GM21423 (cell line): ENCODE data around the gene SMO.
A peak's percentile ranks its signal among the peaks of the same experiment; 100 is the strongest.
"Not testable (repeated sequence)": the region's sequence is repeated elsewhere in the genome, so short reads cannot be mapped to it uniquely, and the experiment has no call there.

ENCODE experiments used
- ATAC-seq: cut with Tn5 transposase; IDR thresholded peaks from one replicate; pipeline ENCODE4 v1.9.1; 2021; ENCODE audit warnings: mild to moderate bottlenecking, moderate library complexity; ENCODE audit not compliant: unreplicated experiment

Gene SMO

DNA sequence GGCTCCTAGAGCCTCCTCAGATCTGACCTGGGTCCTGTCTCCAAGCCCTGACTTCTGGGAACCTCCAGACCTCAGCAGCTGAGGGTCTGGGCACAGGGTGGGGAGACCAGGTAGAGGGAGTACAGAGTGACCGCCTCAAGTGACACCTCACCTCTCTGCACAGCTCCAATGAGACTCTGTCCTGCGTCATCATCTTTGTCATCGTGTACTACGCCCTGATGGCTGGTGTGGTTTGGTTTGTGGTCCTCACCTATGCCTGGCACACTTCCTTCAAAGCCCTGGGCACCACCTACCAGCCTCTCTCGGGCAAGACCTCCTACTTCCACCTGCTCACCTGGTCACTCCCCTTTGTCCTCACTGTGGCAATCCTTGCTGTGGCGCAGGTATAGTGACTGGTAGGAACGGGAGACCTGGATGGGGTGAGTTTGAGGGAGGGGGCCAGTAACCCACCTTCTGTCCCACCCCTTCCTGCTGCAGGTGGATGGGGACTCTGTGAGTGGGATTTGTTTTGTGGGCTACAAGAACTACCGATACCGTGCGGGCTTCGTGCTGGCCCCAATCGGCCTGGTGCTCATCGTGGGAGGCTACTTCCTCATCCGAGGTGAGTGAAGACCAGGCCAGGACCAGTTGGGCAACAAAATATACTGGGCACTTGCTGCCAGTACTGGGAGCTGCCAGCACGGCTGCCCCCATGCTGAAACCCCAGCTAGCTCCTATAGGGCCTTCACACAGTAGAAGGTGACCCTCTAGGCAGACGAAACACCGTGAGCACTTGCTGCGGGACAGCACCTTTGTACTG is 17.8 kb downstream of the SMO start:
- no peak for ATAC-seq

DNA sequence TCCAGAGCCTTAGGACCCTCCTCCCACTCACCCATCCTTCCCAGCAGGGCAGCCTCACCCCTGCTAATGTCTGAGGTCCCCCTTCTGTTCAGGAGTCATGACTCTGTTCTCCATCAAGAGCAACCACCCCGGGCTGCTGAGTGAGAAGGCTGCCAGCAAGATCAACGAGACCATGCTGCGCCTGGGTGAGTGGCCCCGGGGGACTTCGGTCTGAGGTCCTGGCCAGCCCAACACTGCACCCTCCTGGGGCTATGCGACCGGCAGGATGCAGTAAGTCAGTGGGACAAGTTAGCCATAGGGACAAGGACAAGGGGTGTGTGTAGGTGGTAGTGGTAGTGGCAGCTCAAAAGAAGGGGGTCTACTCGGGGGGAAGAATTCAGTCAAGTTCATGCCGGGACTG is 20.2 kb downstream of the SMO start:
- no peak for ATAC-seq

DNA sequence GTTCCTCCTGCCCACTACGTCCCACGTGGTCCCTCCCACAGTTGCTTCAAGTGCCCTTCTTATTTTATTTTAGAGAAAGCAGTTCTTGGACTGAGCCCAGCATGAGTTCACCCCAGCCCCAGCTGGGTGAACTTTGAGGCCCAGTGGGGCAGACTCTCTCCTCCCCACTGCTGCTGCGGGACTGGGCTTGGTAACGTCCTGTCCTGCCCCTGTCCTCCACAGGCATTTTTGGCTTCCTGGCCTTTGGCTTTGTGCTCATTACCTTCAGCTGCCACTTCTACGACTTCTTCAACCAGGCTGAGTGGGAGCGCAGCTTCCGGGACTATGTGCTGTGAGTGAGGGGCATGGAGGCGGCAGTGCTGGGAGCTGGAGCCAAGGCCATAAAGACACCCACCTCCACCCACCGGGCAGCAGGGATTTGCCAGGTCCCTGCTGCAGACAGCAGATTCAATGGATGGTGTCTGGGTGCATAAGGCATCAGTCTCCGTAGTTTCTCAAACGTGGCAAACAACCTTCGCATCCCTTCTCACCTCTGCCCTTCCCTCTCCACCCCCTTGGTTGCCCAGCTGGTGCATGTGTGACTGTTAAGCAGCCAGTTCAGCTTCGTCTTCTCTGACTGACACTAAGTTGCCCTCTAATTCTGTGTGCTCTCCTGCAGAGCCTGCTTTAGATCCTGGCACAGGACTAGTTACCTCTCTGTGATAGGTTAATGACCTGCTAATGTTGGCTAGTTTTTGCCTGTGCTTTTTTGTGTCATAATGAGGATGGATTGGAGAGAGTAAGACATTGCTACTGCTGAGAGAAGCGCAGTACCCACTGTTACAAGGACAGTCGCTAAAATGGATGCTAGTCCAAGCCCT is 20.9 kb downstream of the SMO start:
- ATAC-seq = no peak

DNA sequence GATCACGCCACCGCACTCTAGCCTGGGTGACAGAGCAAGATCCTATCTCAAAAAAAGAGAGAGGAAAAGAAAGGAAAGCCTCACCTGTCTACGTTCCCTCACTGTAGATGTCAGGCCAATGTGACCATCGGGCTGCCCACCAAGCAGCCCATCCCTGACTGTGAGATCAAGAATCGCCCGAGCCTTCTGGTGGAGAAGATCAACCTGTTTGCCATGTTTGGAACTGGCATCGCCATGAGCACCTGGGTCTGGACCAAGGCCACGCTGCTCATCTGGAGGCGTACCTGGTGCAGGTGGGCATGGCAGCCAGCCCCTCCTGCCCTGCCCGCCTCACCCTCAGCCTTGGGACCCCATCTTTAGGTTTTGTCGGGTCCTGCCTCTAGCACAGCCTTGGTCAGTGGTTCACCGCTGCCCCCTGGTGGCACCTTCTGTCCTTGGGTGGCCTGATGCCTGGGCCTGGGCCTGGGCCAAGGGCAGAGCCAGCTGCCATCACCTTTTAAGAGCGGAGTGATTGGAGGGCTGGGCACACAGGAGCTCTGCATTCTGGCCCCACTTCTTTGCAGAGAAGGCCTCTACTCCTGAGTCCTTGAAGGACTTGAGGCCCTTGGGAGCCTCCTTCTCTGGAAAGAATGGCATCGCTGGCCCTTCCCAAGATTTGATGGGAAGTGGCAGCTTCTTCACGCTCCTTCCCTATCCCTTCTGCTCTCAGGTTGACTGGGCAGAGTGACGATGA is 22.0 kb downstream of the SMO start:
- no peak for ATAC-seq

DNA sequence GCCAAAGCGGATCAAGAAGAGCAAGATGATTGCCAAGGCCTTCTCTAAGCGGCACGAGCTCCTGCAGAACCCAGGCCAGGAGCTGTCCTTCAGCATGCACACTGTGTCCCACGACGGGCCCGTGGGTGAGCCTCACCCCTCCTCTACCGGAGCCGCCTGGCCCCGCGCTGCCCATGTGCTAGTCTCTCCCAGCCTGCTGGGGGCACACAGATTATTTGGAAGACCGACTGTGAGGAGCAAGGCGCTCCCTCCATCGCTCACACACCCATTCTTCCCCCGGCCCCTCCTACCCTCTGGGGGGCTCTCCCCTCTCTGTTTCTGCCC is 22.5 kb downstream of the SMO start:
- no peak for ATAC-seq

- ATAC-seq = no peak
These were observed 23.7 kb downstream of the SMO start for GRCh38 chr7:129212126-129212525.

DNA sequence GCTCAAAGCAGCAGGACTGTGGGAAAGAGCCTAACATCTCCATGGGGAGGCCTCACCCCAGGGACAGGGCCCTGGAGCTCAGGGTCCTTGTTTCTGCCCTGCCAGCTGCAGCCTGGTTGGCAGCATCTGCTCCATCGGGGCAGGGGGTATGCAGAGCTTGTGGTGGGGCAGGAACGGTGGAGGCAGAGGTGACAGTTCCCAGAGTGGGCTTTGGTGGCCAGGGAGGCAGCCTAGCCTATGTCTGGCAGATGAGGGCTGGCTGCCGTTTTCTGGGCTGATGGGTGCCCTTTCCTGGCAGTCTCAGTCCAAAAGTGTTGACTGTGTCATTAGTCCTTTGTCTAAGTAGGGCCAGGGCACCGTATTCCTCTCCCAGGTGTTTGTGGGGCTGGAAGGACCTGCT is 24.2 kb downstream of the SMO start:
- ATAC-seq = no peak

GRCh38 chr7:129213828-129214227 is 25.4 kb downstream of the SMO start:
- no peak for ATAC-seq

- not testable (repeated sequence) for ATAC-seq
These were observed 27.3 kb downstream of the SMO start for GRCh38 chr7:129215691-129216090.

GRCh38 chr7:129216101-129216715 is 27.8 kb downstream of the SMO start:
- ATAC-seq = not testable (repeated sequence)

- ATAC-seq = not testable (repeated sequence)
These were observed 28.5 kb downstream of the SMO start for GRCh38 chr7:129216821-129217416.

- peak; percentile 64 for ATAC-seq
These were observed 30.2 kb downstream of the SMO start for GRCh38 chr7:129218514-129219062.

DNA sequence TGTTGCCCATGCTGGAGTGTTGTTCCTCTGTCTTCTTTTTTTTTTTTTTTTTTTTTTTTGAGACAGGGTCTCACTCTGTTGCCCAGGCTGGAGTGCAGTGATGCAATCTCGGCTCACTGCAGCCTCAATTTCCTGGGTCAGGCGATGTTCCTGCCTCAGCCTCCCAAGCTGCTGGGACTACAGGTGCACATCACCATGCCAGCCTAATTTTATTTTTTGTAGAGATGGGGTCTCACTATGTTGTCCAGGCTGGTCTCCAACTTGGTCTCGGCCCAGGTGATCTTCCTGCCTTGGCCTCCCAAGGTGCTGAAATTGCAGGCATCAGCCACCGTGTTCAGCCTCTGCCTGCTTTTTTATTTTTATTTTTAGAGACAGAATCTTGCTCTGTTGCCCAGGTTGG is 30.7 kb downstream of the SMO start:
- ATAC-seq = not testable (repeated sequence)

DNA sequence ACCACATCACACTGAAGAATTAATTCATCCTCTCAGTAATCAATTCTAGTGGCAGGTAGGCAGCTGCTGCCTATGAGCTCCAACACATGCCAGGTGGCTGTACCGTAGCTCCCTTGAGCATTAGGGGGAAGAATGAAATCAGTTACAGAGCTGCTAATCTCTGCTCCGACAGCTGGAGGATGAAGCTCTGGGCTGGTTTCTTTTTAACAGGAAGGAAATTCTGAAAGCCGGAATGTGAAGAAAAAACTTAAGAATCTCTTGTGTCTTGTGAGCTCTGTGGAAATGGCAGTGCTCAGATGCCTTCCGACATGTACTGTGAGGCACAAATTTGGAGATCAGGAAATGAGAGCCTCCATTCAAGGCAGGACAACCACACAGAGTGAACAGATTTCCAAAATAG is 33.6 kb downstream of the SMO start:
- no peak for ATAC-seq

- peak; percentile 90 for ATAC-seq
These were observed 36.1 kb downstream of the SMO start, which contains the start of gene AHCYL2 for GRCh38 chr7:129224251-129225205. Gene AHCYL2, plus strand, starts transcription at chr7:129225030.

DNA sequence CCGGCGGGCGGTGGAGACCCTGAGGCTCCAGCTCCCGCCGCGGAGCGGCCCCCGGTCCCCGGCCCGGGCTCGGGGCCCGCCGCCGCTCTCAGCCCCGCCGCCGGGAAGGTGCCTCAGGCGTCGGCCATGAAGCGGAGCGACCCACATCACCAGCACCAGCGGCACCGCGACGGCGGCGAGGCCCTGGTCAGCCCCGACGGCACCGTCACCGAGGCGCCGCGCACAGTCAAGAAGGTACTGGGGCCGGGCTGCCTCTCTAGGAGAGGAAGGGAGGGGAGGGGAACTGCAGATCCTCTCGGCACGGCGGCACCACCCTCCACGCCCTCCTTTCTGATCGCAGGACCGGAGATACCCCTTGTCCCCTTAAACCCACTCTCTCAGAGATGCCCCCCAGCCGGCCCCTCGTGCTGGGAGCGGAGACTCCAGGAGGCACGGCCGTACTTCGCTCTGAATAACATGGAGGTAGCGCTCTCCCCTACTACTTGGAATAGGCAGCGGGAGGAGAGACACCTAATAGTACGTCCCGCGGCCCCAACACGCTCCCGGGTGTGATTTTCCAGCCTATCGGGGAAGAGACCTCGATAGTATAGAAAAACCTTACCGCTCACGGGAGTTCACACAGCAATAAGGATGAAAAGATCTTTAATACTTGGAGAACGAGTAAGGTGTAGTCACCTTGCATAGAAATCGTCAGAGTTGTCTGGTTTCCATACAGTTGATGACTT is 36.9 kb downstream of the SMO start:
- peak; percentile 28 for ATAC-seq

DNA sequence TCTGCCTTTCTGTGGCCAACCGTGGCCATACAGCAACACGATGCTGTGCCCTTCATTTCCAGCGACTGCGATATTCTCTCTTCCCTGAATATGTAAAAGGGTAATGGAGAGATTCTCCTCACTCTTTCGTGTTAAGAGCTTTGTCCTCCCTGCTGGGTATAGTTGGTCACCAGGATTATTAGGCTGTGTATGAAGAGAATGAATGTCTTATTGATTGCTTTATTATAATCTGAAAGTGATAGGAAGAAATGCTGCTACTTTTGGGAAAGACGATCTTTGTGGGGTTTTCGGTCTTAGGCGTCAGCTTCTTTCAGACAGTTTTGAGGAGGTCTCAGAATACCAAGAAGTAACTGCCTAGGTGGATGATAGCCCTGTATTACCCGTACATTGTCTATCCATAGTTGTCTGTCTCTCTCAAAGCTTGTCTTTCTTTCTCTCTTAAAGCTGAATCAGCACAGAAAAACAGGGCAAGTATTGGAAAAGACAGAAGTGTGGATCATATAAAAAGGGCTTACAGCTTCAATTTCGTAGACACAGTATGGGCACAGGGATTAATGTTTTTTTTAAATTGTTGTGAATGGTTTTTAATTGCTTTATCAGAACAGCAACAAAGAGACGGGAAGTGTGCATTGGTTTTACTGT is 37.6 kb downstream of the SMO start:
- no peak for ATAC-seq
